Measurements from ENCODE around the gene PARVG.

The PARVG gene

DNA sequence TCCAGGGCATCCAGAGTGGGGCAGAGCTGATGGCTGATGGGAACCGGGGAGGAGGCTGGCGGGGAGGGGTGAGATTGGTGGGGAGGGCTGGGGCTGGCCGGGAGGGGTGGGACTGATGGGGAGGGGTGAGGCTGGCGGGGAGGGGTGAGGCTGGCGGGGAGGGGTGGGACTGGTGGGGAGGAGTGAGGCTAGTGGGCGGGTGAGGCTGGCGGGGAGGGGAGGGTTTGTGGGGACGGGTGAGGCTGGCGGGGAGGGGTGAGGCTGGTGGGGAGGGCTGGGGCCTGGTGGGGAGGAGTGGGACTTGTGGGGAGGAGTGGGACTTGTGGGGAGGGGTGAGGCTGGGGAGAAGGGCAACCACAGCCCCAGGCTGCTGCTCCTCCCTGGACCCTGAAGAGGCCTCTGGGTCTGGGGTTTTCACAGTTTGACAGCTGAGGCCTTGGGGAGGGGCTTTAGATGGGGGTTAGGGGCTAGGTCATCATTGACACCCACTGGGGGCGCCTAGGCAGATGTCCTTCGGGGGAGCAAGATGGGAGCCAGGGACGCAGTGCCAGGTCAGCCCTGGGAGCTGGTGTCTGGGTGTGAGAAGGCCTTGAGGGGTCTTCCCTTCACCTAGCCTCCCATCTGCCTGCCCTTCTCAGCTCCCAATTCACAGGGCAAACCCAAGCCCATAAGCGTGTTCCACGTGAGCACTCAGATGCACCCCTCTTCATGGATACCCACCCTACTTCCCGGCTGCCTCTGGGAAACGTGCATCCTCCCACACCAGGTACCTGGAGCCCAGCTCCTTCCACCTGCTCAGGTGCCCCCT is 26.7 kb downstream of the PARVG start:
- Histone ChIP-seq H3K4me3 (no peak overlapping the region), H3K27ac (no peak overlapping the region)

- Histone ChIP-seq H3K4me3 (no peak overlapping the region), H3K27ac (no peak overlapping the region)
These were observed 27.2 kb downstream of the PARVG start for GRCh38 chr22:44207981-44208317.

GRCh38 chr22:44209343-44209742 is 28.6 kb downstream of the PARVG start:
- Histone ChIP-seq H3K4me3 (no peak overlapping the region), H3K27ac (no peak overlapping the region)

DNA sequence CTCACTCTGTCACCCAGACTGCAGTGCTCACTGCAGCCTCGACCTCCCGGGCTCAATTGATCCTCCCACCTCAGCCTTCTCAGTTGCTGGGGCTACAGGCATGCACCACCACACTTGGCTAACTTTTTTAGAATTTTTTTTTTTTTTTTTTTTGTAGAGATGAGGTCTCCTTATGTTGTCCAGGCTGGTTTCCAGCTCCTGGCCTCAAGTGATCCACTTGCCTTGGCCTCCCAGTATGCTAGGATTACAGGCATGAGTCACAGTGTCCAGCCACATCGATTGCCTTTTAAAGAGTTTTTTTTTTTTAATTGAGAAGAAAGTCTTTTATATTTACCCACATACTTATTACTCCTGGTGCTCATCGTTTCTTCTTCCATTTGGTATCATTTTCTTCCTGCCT is 30.0 kb downstream of the PARVG start:
- H3K27ac ChIP-seq = peak overlapping the region in 1 of 21 experiments; percentile 30
- no peak overlapping the region for H3K4me3 ChIP-seq

GRCh38 chr22:44211256-44211945 is 30.7 kb downstream of the PARVG start:
- Histone ChIP-seq H3K27ac (peak overlapping the region in 6 of 21 experiments; percentile 18 to 74 (median 32)), H3K4me3 (no peak overlapping the region)

GRCh38 chr22:44211946-44212930 is 31.5 kb downstream of the PARVG start:
- Histone ChIP-seq H3K27ac (peak overlapping the region in 7 of 21 experiments; percentile 8 to 74 (median 32)), H3K4me3 (no peak overlapping the region)

GRCh38 chr22:44212936-44213335 is 32.2 kb downstream of the PARVG start:
- Histone ChIP-seq H3K27ac (peak overlapping the region in 2 of 21 experiments; percentile 29 to 33), H3K4me3 (no peak overlapping the region)

DNA sequence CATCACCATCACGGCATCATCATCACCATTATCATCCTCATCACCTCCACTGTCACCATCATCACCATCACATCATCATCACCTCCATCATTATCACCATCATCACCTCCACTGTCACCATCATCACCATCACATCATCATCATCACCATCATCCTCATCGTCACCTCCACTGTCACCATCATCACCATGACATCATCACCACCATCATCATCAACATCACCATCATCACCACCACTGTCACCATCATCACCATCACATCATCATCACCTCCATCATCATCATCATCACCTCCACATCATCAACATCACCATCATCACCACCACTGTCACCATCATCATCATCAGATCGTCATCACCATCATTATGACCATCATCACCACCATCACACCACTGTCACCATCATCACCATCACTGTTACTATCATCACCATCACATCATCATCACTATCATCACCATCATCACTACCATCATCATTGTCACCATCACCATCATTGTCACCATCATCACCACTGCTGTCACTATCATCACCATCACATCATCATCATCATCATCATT is 32.8 kb downstream of the PARVG start:
- no peak overlapping the region for H3K4me3 ChIP-seq
- no peak overlapping the region for H3K27ac ChIP-seq

DNA sequence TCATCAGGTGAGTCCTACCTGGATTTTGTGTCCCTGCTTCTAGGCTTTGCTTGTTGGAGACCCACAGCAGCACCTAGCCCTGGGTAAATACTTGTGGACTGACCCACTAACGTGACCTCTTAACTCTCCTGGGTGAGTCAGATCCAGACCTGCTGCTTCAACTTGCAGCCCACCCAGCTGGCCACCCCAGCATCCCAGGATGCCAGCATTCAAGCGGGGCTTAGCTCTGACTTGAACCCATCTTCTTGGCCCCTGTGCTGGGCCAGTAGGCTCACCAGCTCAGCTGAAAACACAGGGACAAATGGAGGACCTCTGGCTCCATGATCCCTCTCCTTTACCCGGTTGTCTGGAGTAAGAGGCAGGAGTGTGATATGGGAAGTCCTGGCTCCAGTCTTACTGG is 33.5 kb downstream of the PARVG start:
- no peak overlapping the region for H3K27ac ChIP-seq
- no peak overlapping the region for H3K4me3 ChIP-seq

GRCh38 chr22:44214764-44215163 is 34.0 kb downstream of the PARVG start:
- no peak overlapping the region for H3K4me3 ChIP-seq
- H3K27ac ChIP-seq = no peak overlapping the region

GRCh38 chr22:44215287-44215686 is 34.6 kb downstream of the PARVG start:
- no peak overlapping the region for H3K27ac ChIP-seq
- no peak overlapping the region for H3K4me3 ChIP-seq

GRCh38 chr22:44217346-44217745 is 36.6 kb downstream of the PARVG start:
- no peak overlapping the region for H3K27ac ChIP-seq
- H3K4me3 ChIP-seq = no peak overlapping the region

- Histone ChIP-seq H3K4me3 (no peak overlapping the region), H3K27ac (no peak overlapping the region)
These were observed 37.3 kb downstream of the PARVG start for GRCh38 chr22:44218071-44218470.

- no peak overlapping the region for H3K4me3 ChIP-seq
- H3K27ac ChIP-seq = no peak overlapping the region
These were observed 38.6 kb downstream of the PARVG start for GRCh38 chr22:44219101-44219870.

DNA sequence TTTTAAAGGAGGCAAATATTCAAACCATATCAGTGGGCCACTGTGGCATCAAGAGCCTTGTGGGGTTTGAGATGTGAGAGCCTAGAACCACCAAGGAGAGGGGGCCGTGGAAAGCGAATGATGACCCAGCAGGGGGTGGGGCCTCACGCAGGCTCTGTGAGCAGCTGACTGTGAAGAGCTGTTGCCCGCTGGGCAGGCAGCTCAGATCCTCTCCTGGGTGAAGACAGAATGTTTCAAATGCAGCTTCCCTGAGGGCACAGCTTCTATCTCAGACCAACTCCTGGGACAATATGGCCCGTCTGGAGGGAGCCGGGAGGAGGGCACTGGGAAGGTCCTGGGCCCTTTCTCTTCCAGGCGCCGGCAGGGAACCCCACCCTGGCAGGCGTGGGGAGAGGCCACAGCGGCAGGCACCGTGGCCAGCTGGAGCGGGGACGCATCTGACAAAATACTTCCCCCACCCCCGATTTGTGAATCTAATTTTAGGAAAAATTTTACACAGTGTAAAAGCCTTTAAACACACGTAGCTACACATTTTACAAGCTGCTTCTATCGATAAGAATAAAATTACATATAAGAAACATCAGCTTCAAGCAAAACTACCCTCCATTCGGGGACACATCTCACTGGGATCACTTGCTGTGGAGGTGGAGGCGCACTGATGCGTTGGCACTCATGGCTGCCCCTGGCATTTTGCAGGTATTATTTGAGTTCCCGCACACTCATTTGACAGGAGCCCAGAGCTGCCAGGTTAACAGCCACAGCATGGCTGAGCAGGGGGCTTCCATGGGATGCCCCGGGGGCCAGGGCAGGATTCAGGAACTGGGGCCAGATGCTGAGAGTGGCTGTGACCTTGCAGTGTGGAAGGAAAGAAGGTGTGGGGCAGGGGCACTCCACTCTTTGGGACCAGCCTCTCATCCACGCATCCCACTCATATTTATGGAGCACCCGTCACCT is 40.3 kb downstream of the PARVG start:
- H3K27ac ChIP-seq = no peak overlapping the region
- H3K4me3 ChIP-seq = no peak overlapping the region

- H3K4me3 ChIP-seq = no peak overlapping the region
These were observed 41.2 kb downstream of the PARVG start for GRCh38 chr22:44221710-44222475.

DNA sequence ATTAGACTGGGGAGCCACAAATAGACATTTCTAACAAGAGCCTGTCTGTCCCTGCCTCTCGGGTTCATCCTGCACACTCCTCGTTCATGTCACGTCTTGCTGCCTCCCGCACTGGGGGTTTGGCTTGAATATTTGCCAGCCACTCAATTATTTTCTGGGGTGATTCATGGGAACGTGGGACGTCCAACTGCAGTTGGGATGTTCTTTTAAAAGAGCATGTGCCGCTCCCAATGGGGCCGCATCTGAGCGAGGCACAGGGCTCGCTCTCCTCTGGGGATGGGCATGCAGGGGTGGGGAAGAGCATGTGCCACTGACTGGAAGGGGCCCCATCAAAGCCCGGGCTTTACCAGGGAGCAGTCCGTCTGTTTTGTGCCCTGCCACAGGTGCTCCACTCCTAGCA is 43.4 kb downstream of the PARVG start:
- Histone ChIP-seq H3K4me3 (no peak overlapping the region), H3K27ac (no peak overlapping the region)

More at GRCh38 chr22:44221710-44222475, 41.2 kb downstream of the PARVG start:
- no peak overlapping the region for H3K27ac ChIP-seq

Measured in skin epidermis (tissue), 12 donors.